ENCODE results near the gene ADGRE1. TPM values are rescaled to one million over a fixed set of nuclear protein-coding genes. Genes with fewer than 3 reads are reported as not detected.

The ADGRE1 gene
- total RNA-seq, 1 donor from 2014 or later = not detected

DNA sequence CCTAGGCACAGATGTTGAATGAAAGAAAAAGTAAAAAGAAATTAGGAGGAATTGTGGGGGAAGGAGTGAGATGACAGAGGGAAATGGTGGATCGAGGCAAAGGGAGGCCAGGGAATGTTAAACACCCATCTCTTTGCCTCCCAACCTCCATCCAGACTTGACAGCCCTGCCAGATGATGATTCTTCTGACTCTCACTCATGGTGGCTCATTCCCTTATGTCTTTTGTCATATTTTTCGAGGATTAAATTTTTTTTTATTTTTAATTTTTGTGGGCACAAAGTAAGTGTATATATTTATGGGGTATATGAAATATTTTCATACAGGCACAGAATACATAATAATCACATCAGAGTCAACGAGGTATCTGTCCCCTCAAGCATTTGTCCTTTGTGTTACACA lies 42.8 kb downstream of the ADGRE1 start:
- Mint-ChIP-seq H3K4me1 (ENCODE audit: unreplicated experiment) (no peaks in the 10 kb centered on the region), H3K4me3 (ENCODE audit: unreplicated experiment) (no peak overlapping the region), H3K36me3 (ENCODE audit: unreplicated experiment) (no peaks in the 10 kb centered on the region), H3K9me3 (ENCODE audit: unreplicated experiment) (peaks cover 29% of the 10 kb centered on the region), H3K27ac (ENCODE audit: unreplicated experiment) (no peak overlapping the region), H3K27me3 (ENCODE audit: unreplicated experiment) (no peaks in the 10 kb centered on the region)
- TF ChIP-seq CTCF (IDR thresholded peaks at IDR 0.05) = no peak
- no peak for DNase-seq (ENCODE audit: extremely low spot score, unreplicated experiment)

DNA sequence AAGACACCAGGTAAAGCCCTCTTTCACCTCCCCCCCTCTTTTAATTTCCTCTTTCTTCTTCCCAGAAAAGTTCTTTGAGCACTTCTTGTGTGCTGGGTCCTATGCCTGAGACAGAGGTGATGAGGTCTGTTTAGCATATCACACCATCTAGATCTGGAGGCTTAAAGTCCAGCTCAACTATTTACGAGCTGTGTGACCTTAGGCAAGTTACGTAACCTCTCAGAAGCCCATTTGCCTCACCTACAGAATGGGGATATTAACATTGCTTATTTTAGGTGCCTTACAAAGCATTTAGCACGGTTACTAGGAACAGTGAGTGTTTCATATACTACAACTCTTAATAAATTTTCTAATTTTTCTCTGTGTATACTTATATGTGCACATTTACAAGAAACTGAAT lies 47.7 kb downstream of the ADGRE1 start:
- Mint-ChIP-seq H3K36me3 (ENCODE audit: unreplicated experiment) (no peaks in the 10 kb centered on the region), H3K27ac (ENCODE audit: unreplicated experiment) (no peak overlapping the region), H3K9me3 (ENCODE audit: unreplicated experiment) (peaks cover 20% of the 10 kb centered on the region), H3K4me3 (ENCODE audit: unreplicated experiment) (no peak overlapping the region), H3K27me3 (ENCODE audit: unreplicated experiment) (no peaks in the 10 kb centered on the region), H3K4me1 (ENCODE audit: unreplicated experiment) (no peaks in the 10 kb centered on the region)
- no peak for TF ChIP-seq CTCF (IDR thresholded peaks at IDR 0.05)
- DNase-seq (ENCODE audit: extremely low spot score, unreplicated experiment) = no peak

DNA sequence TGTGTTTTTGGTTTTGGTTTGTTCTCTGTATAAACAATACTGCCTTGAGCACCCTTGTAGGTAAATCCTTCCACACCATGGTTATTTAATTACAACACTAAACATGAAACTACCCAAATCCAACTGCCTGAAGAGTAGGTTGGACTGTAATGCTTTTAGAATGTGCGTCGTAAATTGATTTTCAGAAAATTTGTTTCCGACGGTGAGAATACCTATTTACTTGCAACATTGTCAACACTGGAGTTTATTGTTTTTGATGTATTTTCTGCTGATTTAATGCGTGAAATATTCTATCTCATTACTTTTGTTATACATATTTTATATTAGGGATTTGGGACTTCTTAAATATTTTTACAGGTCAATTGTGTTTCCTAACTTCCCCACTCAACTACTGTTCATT lies 48.2 kb downstream of the ADGRE1 start:
- Mint-ChIP-seq H3K4me1 (ENCODE audit: unreplicated experiment) (no peaks in the 10 kb centered on the region), H3K36me3 (ENCODE audit: unreplicated experiment) (no peaks in the 10 kb centered on the region), H3K27me3 (ENCODE audit: unreplicated experiment) (no peaks in the 10 kb centered on the region), H3K4me3 (ENCODE audit: unreplicated experiment) (no peak overlapping the region), H3K9me3 (ENCODE audit: unreplicated experiment) (peaks cover 20% of the 10 kb centered on the region), H3K27ac (ENCODE audit: unreplicated experiment) (no peak overlapping the region)
- no peak for DNase-seq (ENCODE audit: extremely low spot score, unreplicated experiment)
- no peak for TF ChIP-seq CTCF (IDR thresholded peaks at IDR 0.05)

DNA sequence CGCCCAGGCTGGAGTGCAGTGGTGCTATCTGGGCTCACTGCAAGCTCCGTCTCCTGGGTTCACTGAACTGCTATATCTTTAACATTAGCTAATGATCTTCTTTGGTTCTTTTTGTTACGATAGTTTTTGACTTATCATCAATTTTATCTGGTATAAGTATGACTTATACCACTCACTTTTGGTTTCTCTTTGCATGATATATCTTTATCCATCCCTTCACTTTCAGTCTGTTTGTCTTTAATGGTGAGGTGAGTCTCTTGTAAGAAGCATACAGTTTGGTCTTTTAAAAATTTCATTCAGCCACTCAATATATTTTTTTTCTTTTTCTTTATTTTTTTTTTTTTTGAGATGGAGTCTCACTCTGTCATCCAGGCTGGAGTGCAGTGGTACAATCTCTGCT lies 58.4 kb downstream of the ADGRE1 start:
- peaks cover 18% of the 10 kb centered on the region for H3K9me3 Mint-ChIP-seq (ENCODE audit: unreplicated experiment)
- no peaks in the 10 kb centered on the region for H3K36me3 Mint-ChIP-seq (ENCODE audit: unreplicated experiment)
- no peaks in the 10 kb centered on the region for H3K4me1 Mint-ChIP-seq (ENCODE audit: unreplicated experiment)

GRCh38 chr19:6947745-6948144 lies 60.4 kb downstream of the ADGRE1 start:
- no peak for DNase-seq (ENCODE audit: extremely low spot score, unreplicated experiment)
- no peak overlapping the region for H3K27ac Mint-ChIP-seq (ENCODE audit: unreplicated experiment)
- H3K4me1 Mint-ChIP-seq (ENCODE audit: unreplicated experiment) = no peaks in the 10 kb centered on the region
- H3K27me3 Mint-ChIP-seq (ENCODE audit: unreplicated experiment) = no peaks in the 10 kb centered on the region
- peaks cover 12% of the 10 kb centered on the region for H3K9me3 Mint-ChIP-seq (ENCODE audit: unreplicated experiment)
- H3K4me3 Mint-ChIP-seq (ENCODE audit: unreplicated experiment) = no peak overlapping the region
- TF ChIP-seq CTCF (IDR thresholded peaks at IDR 0.05) = no peak
- H3K36me3 Mint-ChIP-seq (ENCODE audit: unreplicated experiment) = no peaks in the 10 kb centered on the region

More for the DNA sequence above, 58.4 kb downstream of the ADGRE1 start:
- Mint-ChIP-seq H3K27me3 (ENCODE audit: unreplicated experiment) (no peaks in the 10 kb centered on the region), H3K4me3 (ENCODE audit: unreplicated experiment) (no peak overlapping the region), H3K27ac (ENCODE audit: unreplicated experiment) (no peak overlapping the region)
- DNase-seq (ENCODE audit: extremely low spot score, unreplicated experiment) = no peak
- TF ChIP-seq CTCF (IDR thresholded peaks at IDR 0.05) = no peak
